ENCODE measurements around the gene NFIC.
A peak's percentile ranks its signal among the peaks of the same experiment; 100 is the strongest.

NFIC gene

DNA sequence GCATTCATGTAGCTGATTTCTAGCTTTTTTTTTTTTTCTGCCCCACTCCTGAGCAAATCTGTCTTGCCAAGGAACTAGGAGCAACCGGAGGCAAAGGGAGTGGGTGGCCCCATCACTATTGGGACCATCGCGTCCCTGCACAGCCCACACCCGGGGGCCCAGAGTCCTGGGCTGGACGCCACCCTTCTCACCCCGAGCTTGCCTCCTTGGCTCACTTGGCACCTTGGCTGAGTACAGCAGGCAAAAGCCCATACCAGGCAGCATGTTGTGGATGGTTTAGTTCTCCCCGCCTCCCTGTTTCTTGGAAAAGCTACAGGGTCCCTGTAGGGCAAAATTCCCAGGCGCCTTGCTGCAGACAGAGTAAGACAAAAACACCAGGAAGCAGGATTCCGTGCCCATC lies 100.3 kb downstream of the NFIC start:
- no peak for TF ChIP-seq CTCF (IDR thresholded peaks at IDR 0.05)
- no peak for TF ChIP-seq ZFX (IDR thresholded peaks at IDR 0.05; ENCODE audit: borderline replicate concordance)
- no peak overlapping the region for H3K27ac ChIP-seq

- H3K27ac ChIP-seq, result no peak overlapping the region
- TF ChIP-seq CTCF (IDR thresholded peaks at IDR 0.05), result no peak
- no peak for TF ChIP-seq ZFX (IDR thresholded peaks at IDR 0.05; ENCODE audit: borderline replicate concordance)
Observed at GRCh38 chr19:3467437-3468198, 101.2 kb downstream of the NFIC start.

- TF ChIP-seq CTCF (IDR thresholded peaks at IDR 0.05) (no peak), ZFX (IDR thresholded peaks at IDR 0.05; ENCODE audit: borderline replicate concordance) (no peak)
- H3K27ac ChIP-seq, result no peak overlapping the region
Observed at GRCh38 chr19:3468211-3468610, 101.8 kb downstream of the NFIC start.

GRCh38 chr19:3469638-3470499 lies 103.5 kb downstream of the NFIC start:
- TF ChIP-seq CTCF (IDR thresholded peaks at IDR 0.05) (no peak), ZFX (IDR thresholded peaks at IDR 0.05; ENCODE audit: borderline replicate concordance) (no peak)
- H3K27ac ChIP-seq, result 0 out of 2 replicates have a peak overlapping the region, but pooled peaks have one; percentile 5

DNA sequence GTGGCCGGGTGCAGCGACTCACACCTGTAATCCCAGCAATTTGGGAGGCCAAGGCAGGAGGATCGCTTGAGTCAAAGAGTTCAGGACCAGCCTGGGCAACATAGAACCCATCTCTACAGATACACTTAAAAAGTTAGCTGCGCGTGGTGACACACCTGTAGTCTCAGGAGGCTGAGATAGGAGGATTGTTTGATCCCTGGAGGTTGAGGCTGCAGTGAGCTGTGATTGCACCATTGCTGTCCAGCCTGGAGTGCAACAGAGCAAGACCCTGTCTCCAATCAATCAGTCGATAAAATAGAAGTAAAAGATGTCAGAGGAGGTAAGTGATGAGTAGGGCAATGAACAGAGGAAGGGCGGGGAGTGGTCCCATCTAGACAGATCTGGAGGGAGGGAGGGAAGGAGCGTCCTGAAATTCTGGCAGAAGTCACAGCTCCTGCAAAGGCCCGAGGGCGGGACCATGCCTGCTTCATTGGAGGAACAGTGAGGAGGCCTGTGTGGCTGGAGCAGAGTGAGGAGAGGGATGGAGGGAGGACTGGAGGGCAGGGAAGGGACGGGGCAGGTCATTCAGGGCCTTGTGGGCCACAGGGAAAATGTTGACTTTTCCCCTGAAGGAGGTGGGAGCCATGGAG lies 104.2 kb downstream of the NFIC start:
- no peak for TF ChIP-seq ZFX (IDR thresholded peaks at IDR 0.05; ENCODE audit: borderline replicate concordance)
- no peak for TF ChIP-seq CTCF (IDR thresholded peaks at IDR 0.05)
- no peak overlapping the region for H3K27ac ChIP-seq

DNA sequence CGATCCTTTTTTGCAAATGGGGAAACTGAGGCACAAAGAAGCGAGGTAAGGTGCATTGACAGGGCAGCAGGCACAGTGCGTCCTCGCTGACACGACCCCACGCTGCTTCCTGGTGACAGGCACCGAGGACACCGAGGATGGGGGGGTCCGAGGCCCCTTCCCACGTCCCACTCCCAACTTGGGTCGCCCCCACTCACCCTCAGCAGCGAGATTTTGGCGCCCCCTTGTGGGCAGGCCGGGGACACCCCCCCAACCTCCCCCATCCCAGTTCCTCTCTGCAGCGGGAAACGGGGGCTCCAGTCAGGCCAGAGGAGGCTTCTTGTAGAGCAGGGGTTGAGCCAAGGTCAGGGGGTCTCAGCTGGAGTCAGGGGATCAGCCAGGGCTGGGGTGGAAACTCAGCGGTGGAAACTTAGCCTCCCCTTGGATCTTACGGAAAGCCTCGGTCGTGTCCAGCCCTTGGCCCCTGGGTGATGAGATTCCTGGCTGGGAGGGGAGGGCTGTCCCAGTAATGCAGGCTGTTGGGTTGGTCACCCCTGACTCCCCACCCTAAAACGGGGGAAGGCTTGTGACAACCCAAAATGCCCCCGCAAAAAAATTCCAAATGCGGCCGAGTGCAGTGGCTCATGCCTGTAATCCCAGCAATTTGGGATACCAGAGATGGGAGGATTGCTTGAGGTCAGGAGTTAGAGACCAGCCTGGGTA lies 105.7 kb downstream of the NFIC start:
- TF ChIP-seq ZFX (IDR thresholded peaks at IDR 0.05; ENCODE audit: borderline replicate concordance) (no peak), CTCF (IDR thresholded peaks at IDR 0.05) (peak; percentile 93)
- H3K27ac ChIP-seq, result no peak overlapping the region
